Measurements from ENCODE around the gene ARPC5L. TPM values are rescaled to one million over a fixed set of nuclear protein-coding genes. Genes with fewer than 3 reads are reported as not detected.

Gene ARPC5L
- total and polyA plus RNA-seq, 12 donors: 26.6 to 74.9 (median 39.9) TPM

GRCh38 chr9:124820698-124821623 lies 41.0 kb upstream of the ARPC5L start:
- H3K27ac ChIP-seq: no peak overlapping the region
- DNase-seq (no peak), ATAC-seq (peak in 4 of 8 donors; percentile 13 to 22 (median 20))
- no peaks in the 10 kb centered on the region for H3K27me3 ChIP-seq
- intact Hi-C loops (cut with DNase I): no loop called here
- no peak overlapping the region for H3K4me3 ChIP-seq
- 54 to 59% methylated on average over 12 of the region's 12 CpGs for WGBS, 2 donors
- peaks cover 0 to 8% (median 0%) of the 10 kb centered on the region in 11 donors for H3K9me3 ChIP-seq
- H3K36me3 ChIP-seq: no peaks in the 10 kb centered on the region
- H3K4me1 ChIP-seq: peaks cover 3 to 25% (median 12%) of the 10 kb centered on the region in 9 donors
- TF ChIP-seq CTCF (IDR thresholded peaks at IDR 0.05): no peak

GRCh38 chr9:124828489-124829333 lies 33.2 kb upstream of the ARPC5L start:
- intact Hi-C loops (cut with DNase I): no loop called here
- Histone ChIP-seq H3K36me3 (no peaks in the 10 kb centered on the region), H3K4me1 (peaks cover 15 to 32% (median 23%) of the 10 kb centered on the region in 9 donors), H3K4me3 (no peak overlapping the region), H3K27ac (no peak overlapping the region), H3K27me3 (no peaks in the 10 kb centered on the region), H3K9me3 (peaks cover 0 to 16% (median 0%) of the 10 kb centered on the region in 11 donors)
- WGBS, 2 donors: 41 to 61% methylated on average over 2 of the region's 2 CpGs
- no peak for TF ChIP-seq CTCF (IDR thresholded peaks at IDR 0.05)
- ATAC-seq: no peak
- no peak for DNase-seq

- DNase-seq (no peak), ATAC-seq (no peak)
- H3K4me1 ChIP-seq: peaks cover 15 to 37% (median 27%) of the 10 kb centered on the region in 9 donors
- TF ChIP-seq CTCF (IDR thresholded peaks at IDR 0.05): no peak
- no peaks in the 10 kb centered on the region for H3K36me3 ChIP-seq
- H3K4me3 ChIP-seq: no peak overlapping the region
- 51 to 59% methylated on average over 5 of the region's 5 CpGs for WGBS, 2 donors
- H3K27me3 ChIP-seq: no peaks in the 10 kb centered on the region
- peaks cover 0 to 16% (median 0%) of the 10 kb centered on the region in 11 donors for H3K9me3 ChIP-seq
- H3K27ac ChIP-seq: no peak overlapping the region
- intact Hi-C loops (cut with DNase I): no loop called here
Measured at GRCh38 chr9:124829334-124829669, 32.6 kb upstream of the ARPC5L start.

GRCh38 chr9:124830593-124830992 lies 31.3 kb upstream of the ARPC5L start:
- TF ChIP-seq CTCF (IDR thresholded peaks at IDR 0.05): no peak
- Histone ChIP-seq H3K36me3 (no peaks in the 10 kb centered on the region), H3K4me3 (no peak overlapping the region), H3K4me1 (peaks cover 25 to 50% (median 40%) of the 10 kb centered on the region in 9 donors), H3K9me3 (peaks cover 0 to 9% (median 0%) of the 10 kb centered on the region in 11 donors), H3K27me3 (no peaks in the 10 kb centered on the region), H3K27ac (no peak overlapping the region)
- WGBS, 2 donors: 69 to 70% methylated on average over 4 of the region's 4 CpGs
- DNase-seq (no peak), ATAC-seq (no peak)
- intact Hi-C loops (cut with DNase I): loop anchor here in 4 of 10 donors (5.0 kb wide), 2 partner anchors 33 to 38 kb away; no protein-coding TSS in a partner anchor
